Uterus (tissue), 2 donors: Measurements from ENCODE around the gene UFC1.

ENCODE experiments used
- CTCF ChIP-seq, 4 experiments: fragments of 200-600 bp in 2 of 4; fragments of 450-650 bp in 2 of 4; sonication (generic) in 2 of 4; IDR thresholded peaks; one replicate each; pipeline ENCODE4 v1.5.1; 2016 to 2019; ENCODE audit warnings: antibody characterized with exemption in 4 of 4, mild to moderate bottlenecking in 2 of 4, moderate library complexity in 1 of 4
- POLR2A ChIP-seq, 2 donors: fragments of 450-650 bp; IDR thresholded peaks; one replicate each; pipeline ENCODE4 v1.6.1; 2016; ENCODE audit warnings: antibody characterized with exemption in 2 of 2, mild to moderate bottlenecking in 1 of 2, moderate library complexity in 1 of 2

- TF ChIP-seq CTCF (IDR thresholded peaks at IDR 0.05) (no peak), POLR2A (IDR thresholded peaks at IDR 0.05) (no peak)
These were observed 9.0 kb downstream of the UFC1 start for GRCh38 chr1:161162806-161163205.
